ENCODE measurements around the gene MSI2. TPM values are rescaled to one million over a fixed set of nuclear protein-coding genes. Genes with fewer than 3 reads are reported as not detected.

MSI2 gene
- total RNA-seq, 4 donors from 2014 or later = 19.7 to 35.8 (median 22.4) TPM

DNA sequence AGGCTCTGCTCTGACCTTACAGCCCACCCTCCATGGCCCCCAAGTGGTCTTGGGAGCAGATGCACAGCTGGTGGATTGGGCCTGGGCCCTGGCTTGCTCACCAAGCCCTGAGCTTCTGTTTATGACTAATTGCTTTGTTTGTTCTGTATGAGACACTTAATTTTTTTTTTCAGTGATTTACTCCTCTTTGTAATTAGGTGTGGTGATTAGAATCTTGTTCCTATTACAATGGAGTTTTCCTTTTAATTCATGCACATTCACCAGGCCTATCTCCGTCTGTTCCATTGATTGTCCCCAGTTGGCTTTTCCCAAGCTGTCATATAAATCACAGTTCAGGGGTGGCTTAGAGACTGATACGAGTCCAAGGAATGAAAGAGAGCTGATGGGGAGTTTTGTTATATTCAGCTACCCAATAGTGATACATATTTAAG lies 246.5 kb downstream of the MSI2 start:
- no peak overlapping the region for H3K4me3 ChIP-seq
- no peak for DNase-seq (ENCODE audit: low spot score in 2 of 2)
- H3K27me3 ChIP-seq = no peaks in the 10 kb centered on the region
- WGBS = 90% methylated on average over 2 of the region's 2 CpGs
- H3K36me3 ChIP-seq = no peaks in the 10 kb centered on the region
- peaks cover 11% of the 10 kb centered on the region for H3K4me1 ChIP-seq
- no peak overlapping the region for H3K27ac ChIP-seq
- H3K9me3 ChIP-seq = no peaks in the 10 kb centered on the region
- TF ChIP-seq EP300 (IDR thresholded peaks at IDR 0.05) (no peak), POLR2AphosphoS5 (IDR thresholded peaks at IDR 0.05) (no peak), POLR2A (IDR thresholded peaks at IDR 0.05) (no peak)
- TF ChIP-seq, protein P1, sequence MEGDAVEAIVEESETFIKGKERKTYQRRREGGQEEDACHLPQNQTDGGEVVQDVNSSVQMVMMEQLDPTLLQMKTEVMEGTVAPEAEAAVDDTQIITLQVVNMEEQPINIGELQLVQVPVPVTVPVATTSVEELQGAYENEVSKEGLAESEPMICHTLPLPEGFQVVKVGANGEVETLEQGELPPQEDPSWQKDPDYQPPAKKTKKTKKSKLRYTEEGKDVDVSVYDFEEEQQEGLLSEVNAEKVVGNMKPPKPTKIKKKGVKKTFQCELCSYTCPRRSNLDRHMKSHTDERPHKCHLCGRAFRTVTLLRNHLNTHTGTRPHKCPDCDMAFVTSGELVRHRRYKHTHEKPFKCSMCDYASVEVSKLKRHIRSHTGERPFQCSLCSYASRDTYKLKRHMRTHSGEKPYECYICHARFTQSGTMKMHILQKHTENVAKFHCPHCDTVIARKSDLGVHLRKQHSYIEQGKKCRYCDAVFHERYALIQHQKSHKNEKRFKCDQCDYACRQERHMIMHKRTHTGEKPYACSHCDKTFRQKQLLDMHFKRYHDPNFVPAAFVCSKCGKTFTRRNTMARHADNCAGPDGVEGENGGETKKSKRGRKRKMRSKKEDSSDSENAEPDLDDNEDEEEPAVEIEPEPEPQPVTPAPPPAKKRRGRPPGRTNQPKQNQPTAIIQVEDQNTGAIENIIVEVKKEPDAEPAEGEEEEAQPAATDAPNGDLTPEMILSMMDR (IDR thresholded peaks at IDR 0.05) = no peak

DNA sequence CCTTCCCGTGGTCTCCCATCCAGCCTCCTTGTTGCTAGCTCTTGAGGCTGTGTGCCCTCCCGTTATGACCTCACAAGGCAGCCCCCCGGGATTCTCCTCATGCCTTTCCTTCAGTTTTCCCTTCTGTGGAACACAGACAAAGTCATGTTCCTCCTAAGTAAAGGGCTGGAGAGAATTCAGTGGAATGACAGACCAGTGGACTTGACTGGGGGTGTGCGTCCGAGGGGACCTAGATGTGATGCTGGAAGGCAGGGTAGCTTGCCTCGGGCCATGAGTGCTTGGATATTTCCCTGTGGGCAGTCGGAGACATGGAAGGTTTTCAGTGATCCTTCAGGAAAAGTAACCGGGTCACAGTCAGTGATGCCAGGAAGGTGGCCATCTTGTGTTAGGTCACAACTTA lies 247.9 kb downstream of the MSI2 start:
- DNase-seq (ENCODE audit: low spot score in 2 of 2) = no peak
- Histone ChIP-seq H3K4me1 (peaks cover 11% of the 10 kb centered on the region), H3K27ac (no peak overlapping the region), H3K36me3 (no peaks in the 10 kb centered on the region), H3K9me3 (no peaks in the 10 kb centered on the region), H3K27me3 (no peaks in the 10 kb centered on the region), H3K4me3 (no peak overlapping the region)
- WGBS = 94% methylated on average over 8 of the region's 8 CpGs
- TF ChIP-seq POLR2AphosphoS5 (IDR thresholded peaks at IDR 0.05) = no peak
- TF ChIP-seq, protein P1 (IDR thresholded peaks at IDR 0.05) = no peak
- no peak for TF ChIP-seq POLR2A (IDR thresholded peaks at IDR 0.05)
- no peak for TF ChIP-seq EP300 (IDR thresholded peaks at IDR 0.05)

DNA sequence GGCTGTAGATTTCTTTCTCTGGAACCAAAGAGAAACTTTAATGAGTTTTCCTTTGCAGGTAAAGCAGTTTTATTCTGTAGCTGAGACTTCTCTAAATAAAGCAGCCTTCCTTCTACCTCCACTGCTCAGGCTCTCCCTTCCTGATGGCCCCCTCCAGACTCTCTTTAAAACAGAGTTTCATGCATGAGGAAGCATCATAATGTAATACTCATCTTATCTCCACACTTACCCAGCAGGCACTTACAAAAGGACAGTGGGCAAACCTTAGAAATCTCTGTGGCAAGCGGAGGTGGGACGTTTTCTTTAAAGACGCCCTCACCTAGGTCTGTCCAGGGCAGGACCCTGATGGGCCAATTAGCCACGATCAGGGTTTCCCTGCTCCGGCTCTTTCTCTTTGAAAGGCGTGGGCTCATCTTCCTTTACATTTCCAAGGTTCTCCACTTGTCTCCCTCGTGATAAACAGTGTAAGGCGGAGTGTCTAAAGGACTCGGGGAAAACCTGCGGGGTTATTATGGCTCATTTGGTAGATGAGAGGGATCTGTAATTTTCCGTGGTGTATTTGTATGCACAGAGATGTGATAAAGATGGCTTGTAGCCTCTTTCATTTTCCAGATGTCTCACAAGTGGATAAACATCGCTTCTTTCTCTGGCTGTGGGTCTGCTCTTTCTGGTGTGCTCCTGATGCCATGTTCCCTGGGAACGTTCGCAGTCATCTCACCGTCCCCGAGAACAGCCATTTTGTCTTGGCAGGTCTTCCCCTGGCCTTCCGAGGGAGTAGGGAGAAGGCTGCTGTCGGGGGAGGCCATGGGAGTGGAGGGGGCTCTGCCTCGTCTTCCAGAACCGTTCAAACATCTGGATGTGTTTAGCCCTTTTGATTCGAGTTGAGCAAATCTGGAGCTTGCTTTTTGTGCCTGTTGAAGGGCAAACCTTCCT lies 249.8 kb downstream of the MSI2 start:
- no peaks in the 10 kb centered on the region for H3K9me3 ChIP-seq
- H3K4me1 ChIP-seq = peaks cover 11% of the 10 kb centered on the region
- H3K36me3 ChIP-seq = no peaks in the 10 kb centered on the region
- H3K27ac ChIP-seq = no peak overlapping the region
- no peaks in the 10 kb centered on the region for H3K27me3 ChIP-seq
- TF ChIP-seq EP300 (IDR thresholded peaks at IDR 0.05) (no peak), POLR2AphosphoS5 (IDR thresholded peaks at IDR 0.05) (no peak)
- TF ChIP-seq, protein P1 (IDR thresholded peaks at IDR 0.05) = no peak
- 75% methylated on average over 21 of the region's 21 CpGs for whole genome bisulfite sequencing
- DNase-seq (ENCODE audit: low spot score in 2 of 2) = no peak
- no peak overlapping the region for H3K4me3 ChIP-seq

DNA sequence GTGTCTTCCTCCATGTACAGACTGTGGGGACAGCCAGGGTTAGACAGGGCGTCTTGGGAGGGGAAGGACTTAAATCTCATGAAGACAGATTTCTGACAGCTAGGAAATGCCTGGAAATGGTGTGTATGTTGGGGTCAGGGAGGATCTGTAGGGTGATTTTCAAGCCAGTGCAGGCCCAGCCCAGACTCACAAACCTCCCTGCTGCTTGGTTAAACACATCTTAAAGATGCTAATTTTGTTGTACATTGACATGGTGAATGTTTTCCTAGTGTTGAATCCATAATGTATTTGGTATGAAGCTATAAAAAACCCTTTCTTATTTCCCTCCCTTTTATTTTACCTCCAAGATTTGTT lies 250.4 kb downstream of the MSI2 start:
- H3K4me3 ChIP-seq = no peak overlapping the region
- 83% methylated on average over 1 of the region's 1 CpG for WGBS
- H3K36me3 ChIP-seq = no peaks in the 10 kb centered on the region
- no peak overlapping the region for H3K27ac ChIP-seq
- TF ChIP-seq POLR2A (IDR thresholded peaks at IDR 0.05) (no peak), POLR2AphosphoS5 (IDR thresholded peaks at IDR 0.05) (no peak), EP300 (IDR thresholded peaks at IDR 0.05) (no peak)
- TF ChIP-seq, protein P1 (IDR thresholded peaks at IDR 0.05) = no peak
- H3K4me1 ChIP-seq = peaks cover 11% of the 10 kb centered on the region
- DNase-seq (ENCODE audit: low spot score in 2 of 2) = no peak
- H3K27me3 ChIP-seq = no peaks in the 10 kb centered on the region
- no peaks in the 10 kb centered on the region for H3K9me3 ChIP-seq

DNA sequence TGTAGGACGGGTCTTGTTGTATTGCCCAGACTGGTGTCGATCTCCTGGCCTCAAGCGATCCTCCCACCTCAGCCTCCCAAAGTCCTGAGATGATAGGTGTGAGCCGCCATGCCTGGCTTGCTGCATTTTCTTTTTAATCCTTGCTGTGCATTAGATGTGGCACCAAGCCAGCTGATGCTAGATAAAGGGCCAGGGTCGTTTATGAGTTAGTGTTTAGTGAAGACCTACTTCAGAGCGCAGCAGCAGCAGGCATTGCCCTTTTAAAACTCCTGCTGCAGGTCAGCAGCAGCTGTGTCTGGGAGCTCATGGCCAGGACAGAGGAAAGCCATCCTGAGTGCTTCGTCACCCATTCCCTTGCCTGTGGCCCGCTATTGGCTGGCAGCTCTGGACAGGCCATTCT lies 251.5 kb downstream of the MSI2 start:
- Histone ChIP-seq H3K4me1 (peaks cover 11% of the 10 kb centered on the region), H3K27ac (no peak overlapping the region), H3K9me3 (no peaks in the 10 kb centered on the region), H3K4me3 (no peak overlapping the region), H3K36me3 (no peaks in the 10 kb centered on the region), H3K27me3 (no peaks in the 10 kb centered on the region)
- TF ChIP-seq POLR2A (IDR thresholded peaks at IDR 0.05) (no peak), EP300 (IDR thresholded peaks at IDR 0.05) (no peak)
- TF ChIP-seq, protein P1 (IDR thresholded peaks at IDR 0.05) = no peak
- DNase-seq (ENCODE audit: low spot score in 2 of 2) = no peak
- WGBS = 77% methylated on average over 8 of the region's 8 CpGs

Measured in suprapubic skin (tissue), 4 donors.